PC-9 (cell line): ENCODE measurements around the gene SOD2.
"Not testable (repeated sequence)": the region's sequence is repeated elsewhere in the genome, so short reads cannot be mapped to it uniquely, and the experiment has no call there.

Experiments used
- EZH2 ChIP-seq: fragments of 200-600 bp; sonication (generic); IDR thresholded peaks from 2 replicates; pipeline ENCODE4 v1.8.0; 2017; ENCODE audit warnings: antibody characterized with exemption, low read depth
- TF ChIP-seq, protein P1 (sequence below): fragments of 200-600 bp; sonication (generic); conservative IDR thresholded peaks from 2 replicates; pipeline ENCODE4 v1.6.1; 2017; ENCODE audit warnings: mixed run types, antibody characterized with exemption, mild to moderate bottlenecking, moderate library complexity

DNA sequence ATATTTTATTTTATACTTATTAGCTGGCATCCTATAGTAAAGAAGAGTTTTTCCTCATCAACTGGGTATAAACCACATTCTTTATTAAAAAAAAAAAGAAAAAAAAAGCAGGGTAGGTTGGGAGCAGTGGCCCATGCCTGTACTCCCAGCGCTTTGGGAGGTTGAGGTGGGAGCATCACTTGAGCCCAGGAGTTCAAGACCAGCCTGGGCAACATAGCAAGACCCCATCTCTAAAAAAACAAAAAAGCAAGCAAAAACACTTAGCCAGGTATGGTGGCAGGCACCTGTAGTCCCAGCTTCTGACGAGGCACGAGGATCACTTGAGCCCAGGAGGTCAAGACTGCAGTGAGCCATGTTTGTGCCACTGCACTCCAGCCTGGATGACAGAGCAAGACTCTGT, 28.9 kb upstream of the SOD2 start:
- TF ChIP-seq, protein P1, sequence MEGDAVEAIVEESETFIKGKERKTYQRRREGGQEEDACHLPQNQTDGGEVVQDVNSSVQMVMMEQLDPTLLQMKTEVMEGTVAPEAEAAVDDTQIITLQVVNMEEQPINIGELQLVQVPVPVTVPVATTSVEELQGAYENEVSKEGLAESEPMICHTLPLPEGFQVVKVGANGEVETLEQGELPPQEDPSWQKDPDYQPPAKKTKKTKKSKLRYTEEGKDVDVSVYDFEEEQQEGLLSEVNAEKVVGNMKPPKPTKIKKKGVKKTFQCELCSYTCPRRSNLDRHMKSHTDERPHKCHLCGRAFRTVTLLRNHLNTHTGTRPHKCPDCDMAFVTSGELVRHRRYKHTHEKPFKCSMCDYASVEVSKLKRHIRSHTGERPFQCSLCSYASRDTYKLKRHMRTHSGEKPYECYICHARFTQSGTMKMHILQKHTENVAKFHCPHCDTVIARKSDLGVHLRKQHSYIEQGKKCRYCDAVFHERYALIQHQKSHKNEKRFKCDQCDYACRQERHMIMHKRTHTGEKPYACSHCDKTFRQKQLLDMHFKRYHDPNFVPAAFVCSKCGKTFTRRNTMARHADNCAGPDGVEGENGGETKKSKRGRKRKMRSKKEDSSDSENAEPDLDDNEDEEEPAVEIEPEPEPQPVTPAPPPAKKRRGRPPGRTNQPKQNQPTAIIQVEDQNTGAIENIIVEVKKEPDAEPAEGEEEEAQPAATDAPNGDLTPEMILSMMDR: not testable (repeated sequence)
- TF ChIP-seq EZH2: not testable (repeated sequence)
